GM23338 (cell line): ENCODE results near the gene KIF1C. TPM values are rescaled to one million over a fixed set of nuclear protein-coding genes. Genes with fewer than 3 reads are reported as not detected.

Source experiments
- CTCF ChIP-seq, 2 experiments: fragments of 200-600 bp in 1 of 2; sonication (generic) in 1 of 2; conservative IDR thresholded peaks; 2 replicates each; pipeline versions ENCODE4 v1.5.1 to v1.6.1; 2016 to 2017; ENCODE audit warnings: antibody characterized with exemption in 2 of 2, low read depth in 2 of 2, mild to moderate bottlenecking in 2 of 2, moderate library complexity in 1 of 2
- ETS1 ChIP-seq: IDR thresholded peaks from 2 replicates; pipeline ENCODE4 v1.6.1; 2016; ENCODE audit warnings: antibody characterized with exemption
- EZH2phosphoT487 ChIP-seq: fragments of 200-600 bp; sonication (generic); IDR thresholded peaks from one replicate; pipeline ENCODE4 v1.8.1; 2018; ENCODE audit warnings: antibody characterized with exemption; ENCODE audit not compliant: unreplicated experiment
- NANOG ChIP-seq: IDR thresholded peaks from 2 replicates; pipeline ENCODE4 v1.6.1; 2016; ENCODE audit warnings: antibody characterized with exemption, borderline replicate concordance
- POLR2AphosphoS5 ChIP-seq: IDR thresholded peaks from 2 replicates; pipeline ENCODE4 v1.6.1; 2016; ENCODE audit warnings: antibody characterized with exemption, low read depth
- ZNF331 ChIP-seq: fragments of 250-450 bp; sonication (Bioruptor Pico); IDR thresholded peaks from 2 replicates; pipeline ENCODE4 v1.5.0; 2020; ENCODE audit warnings: low read depth, mild to moderate bottlenecking, moderate library complexity
- ZNF462 ChIP-seq: fragments of 250-450 bp; sonication (Bioruptor Pico); IDR thresholded peaks from 2 replicates; pipeline ENCODE4 v1.5.0; 2020; ENCODE audit warnings: mild to moderate bottlenecking, moderate library complexity
- polyA plus RNA-seq: library from polyadenylated mRNA; unstranded; fragments of >200 nt; fragmentation: Nextera tagmentation; extraction: Ambion mirVana; gene quantifications from 2 replicates; pipeline ENCODE4 v1.2.1, GENCODE V29; 2016
- total RNA-seq: library from RNA; depleted of rRNA; stranded (reverse); fragments of >200 nt; shearing (Covaris generic); gene quantifications from 2 replicates; pipeline ENCODE4 v1.2.3, GENCODE V29; 2014

The KIF1C gene
- total and polyA plus RNA-seq, 2 experiments from 2014 or later = 13.5 to 61.4 TPM

- no peak for TF ChIP-seq ZNF462 (CRISPR knock-in tag)
- no peak for TF ChIP-seq ETS1
- no peak for TF ChIP-seq CTCF (conservative IDR thresholded peaks at IDR 0.05; ENCODE audit: low read depth in 2 of 2)
- no peak for TF ChIP-seq NANOG
- no peak for TF ChIP-seq ZNF331 (CRISPR knock-in tag)
- TF ChIP-seq POLR2AphosphoS5 = no peak
- TF ChIP-seq EZH2phosphoT487 = no peak
Measured at GRCh38 chr17:5034651-5035050, 36.9 kb downstream of the KIF1C start (continued).
